ENCODE measurements around the gene GFRAL. TPM values are rescaled to one million over a fixed set of nuclear protein-coding genes. Genes with fewer than 3 reads are reported as not detected.

GFRAL gene
- total RNA-seq, 1 experiment from 2014 or later: not detected

- DNase-seq: no peak
- no peaks in the 10 kb centered on the region for H3K4me1 ChIP-seq (ENCODE audit: low read length)
- H3K27ac ChIP-seq (ENCODE audit: low read length): no peak overlapping the region
- no peaks in the 10 kb centered on the region for H3K9me2 ChIP-seq (replicated peaks; ENCODE audit: insufficient read depth, low read length)
- H3K4me3 ChIP-seq (ENCODE audit: low read length): no peak overlapping the region
- H3K27me3 ChIP-seq (ENCODE audit: low read length): no peaks in the 10 kb centered on the region
- H3K9ac ChIP-seq (ENCODE audit: low read length): no peak overlapping the region
- no peaks in the 10 kb centered on the region for H3K79me2 ChIP-seq (ENCODE audit: low read length)
- H3K9me3 ChIP-seq (ENCODE audit: low read length): no peaks in the 10 kb centered on the region
- no peak overlapping the region for H2AFZ ChIP-seq (ENCODE audit: low read length)
- H3K4me2 ChIP-seq (ENCODE audit: low read depth, low read length, poor library complexity, severe bottlenecking): no peak overlapping the region
- H4K20me1 ChIP-seq (ENCODE audit: insufficient read depth, low read depth, low read length): no peaks in the 10 kb centered on the region
- H3K36me3 ChIP-seq (ENCODE audit: insufficient read depth, low read length): no peaks in the 10 kb centered on the region
Observed at GRCh38 chr6:55395871-55396270, 68.6 kb downstream of the GFRAL start.

GRCh38 chr6:55397986-55398385, 70.7 kb downstream of the GFRAL start:
- H3K36me3 ChIP-seq (ENCODE audit: insufficient read depth, low read length): no peaks in the 10 kb centered on the region
- no peak overlapping the region for H3K4me3 ChIP-seq (ENCODE audit: low read length)
- no peak for DNase-seq
- no peak overlapping the region for H3K27ac ChIP-seq (ENCODE audit: low read length)
- H3K9me3 ChIP-seq (ENCODE audit: low read length): no peaks in the 10 kb centered on the region
- no peak overlapping the region for H3K9ac ChIP-seq (ENCODE audit: low read length)
- H3K4me2 ChIP-seq (ENCODE audit: low read depth, low read length, poor library complexity, severe bottlenecking): no peak overlapping the region
- H3K9me2 ChIP-seq (replicated peaks; ENCODE audit: insufficient read depth, low read length): no peaks in the 10 kb centered on the region
- H3K27me3 ChIP-seq (ENCODE audit: low read length): no peaks in the 10 kb centered on the region
- H3K79me2 ChIP-seq (ENCODE audit: low read length): no peaks in the 10 kb centered on the region
- H4K20me1 ChIP-seq (ENCODE audit: insufficient read depth, low read depth, low read length): no peaks in the 10 kb centered on the region
- H3K4me1 ChIP-seq (ENCODE audit: low read length): no peaks in the 10 kb centered on the region
- H2AFZ ChIP-seq (ENCODE audit: low read length): no peak overlapping the region

GRCh38 chr6:55399351-55399750, 72.1 kb downstream of the GFRAL start:
- Histone ChIP-seq H3K4me2 (ENCODE audit: low read depth, low read length, poor library complexity, severe bottlenecking) (no peak overlapping the region), H3K9me3 (ENCODE audit: low read length) (no peaks in the 10 kb centered on the region), H3K9me2 (replicated peaks; ENCODE audit: insufficient read depth, low read length) (no peaks in the 10 kb centered on the region), H3K27me3 (ENCODE audit: low read length) (no peaks in the 10 kb centered on the region), H3K36me3 (ENCODE audit: insufficient read depth, low read length) (no peaks in the 10 kb centered on the region), H2AFZ (ENCODE audit: low read length) (no peak overlapping the region), H3K79me2 (ENCODE audit: low read length) (no peaks in the 10 kb centered on the region), H3K4me3 (ENCODE audit: low read length) (no peak overlapping the region), H3K27ac (ENCODE audit: low read length) (no peak overlapping the region), H3K4me1 (ENCODE audit: low read length) (no peaks in the 10 kb centered on the region), H3K9ac (ENCODE audit: low read length) (no peak overlapping the region), H4K20me1 (ENCODE audit: insufficient read depth, low read depth, low read length) (no peaks in the 10 kb centered on the region)
- DNase-seq: no peak

- no peaks in the 10 kb centered on the region for H3K4me1 ChIP-seq (ENCODE audit: low read length)
- H3K9me3 ChIP-seq (ENCODE audit: low read length): no peaks in the 10 kb centered on the region
- no peaks in the 10 kb centered on the region for H3K27me3 ChIP-seq (ENCODE audit: low read length)
Observed at GRCh38 chr6:55405474-55406235, 78.4 kb downstream of the GFRAL start.

GRCh38 chr6:55410674-55411073, 83.4 kb downstream of the GFRAL start:
- H3K9ac ChIP-seq (ENCODE audit: low read length): no peak overlapping the region
- no peaks in the 10 kb centered on the region for H3K36me3 ChIP-seq (ENCODE audit: insufficient read depth, low read length)
- H3K4me1 ChIP-seq (ENCODE audit: low read length): no peaks in the 10 kb centered on the region
- H3K79me2 ChIP-seq (ENCODE audit: low read length): no peaks in the 10 kb centered on the region
- no peak overlapping the region for H3K27ac ChIP-seq (ENCODE audit: low read length)
- H4K20me1 ChIP-seq (ENCODE audit: insufficient read depth, low read depth, low read length): no peaks in the 10 kb centered on the region
- no peaks in the 10 kb centered on the region for H3K9me3 ChIP-seq (ENCODE audit: low read length)
- H3K4me3 ChIP-seq (ENCODE audit: low read length): no peak overlapping the region
- H3K9me2 ChIP-seq (replicated peaks; ENCODE audit: insufficient read depth, low read length): no peaks in the 10 kb centered on the region
- H3K4me2 ChIP-seq (ENCODE audit: low read depth, low read length, poor library complexity, severe bottlenecking): no peak overlapping the region
- no peak for DNase-seq
- H3K27me3 ChIP-seq (ENCODE audit: low read length): no peaks in the 10 kb centered on the region
- no peak overlapping the region for H2AFZ ChIP-seq (ENCODE audit: low read length)

More at GRCh38 chr6:55405474-55406235, 78.4 kb downstream of the GFRAL start:
- Histone ChIP-seq H4K20me1 (ENCODE audit: insufficient read depth, low read depth, low read length) (no peaks in the 10 kb centered on the region), H3K9me2 (replicated peaks; ENCODE audit: insufficient read depth, low read length) (no peaks in the 10 kb centered on the region), H3K4me3 (ENCODE audit: low read length) (no peak overlapping the region), H2AFZ (ENCODE audit: low read length) (no peak overlapping the region), H3K9ac (ENCODE audit: low read length) (no peak overlapping the region), H3K36me3 (ENCODE audit: insufficient read depth, low read length) (no peaks in the 10 kb centered on the region), H3K79me2 (ENCODE audit: low read length) (no peaks in the 10 kb centered on the region), H3K27ac (ENCODE audit: low read length) (no peak overlapping the region), H3K4me2 (ENCODE audit: low read depth, low read length, poor library complexity, severe bottlenecking) (no peak overlapping the region)
- DNase-seq: no peak

GRCh38 chr6:55423933-55424332, 96.7 kb downstream of the GFRAL start:
- Histone ChIP-seq H3K4me3 (ENCODE audit: low read length) (no peak overlapping the region), H3K4me2 (ENCODE audit: low read depth, low read length, poor library complexity, severe bottlenecking) (no peak overlapping the region)
- no peak for DNase-seq

GRCh38 chr6:55433446-55434130, 106.3 kb downstream of the GFRAL start:
- Histone ChIP-seq H3K36me3 (ENCODE audit: insufficient read depth, low read length) (no peaks in the 10 kb centered on the region), H3K9me3 (ENCODE audit: low read length) (no peaks in the 10 kb centered on the region)

More at GRCh38 chr6:55423933-55424332, 96.7 kb downstream of the GFRAL start:
- Histone ChIP-seq H3K36me3 (ENCODE audit: insufficient read depth, low read length) (no peaks in the 10 kb centered on the region), H3K9me3 (ENCODE audit: low read length) (no peaks in the 10 kb centered on the region), H3K9me2 (replicated peaks; ENCODE audit: insufficient read depth, low read length) (no peaks in the 10 kb centered on the region), H4K20me1 (ENCODE audit: insufficient read depth, low read depth, low read length) (no peaks in the 10 kb centered on the region), H2AFZ (ENCODE audit: low read length) (no peak overlapping the region), H3K4me1 (ENCODE audit: low read length) (no peaks in the 10 kb centered on the region), H3K27ac (ENCODE audit: low read length) (no peak overlapping the region), H3K9ac (ENCODE audit: low read length) (no peak overlapping the region), H3K79me2 (ENCODE audit: low read length) (no peaks in the 10 kb centered on the region), H3K27me3 (ENCODE audit: low read length) (no peaks in the 10 kb centered on the region)

GRCh38 chr6:55437141-55437540, 109.9 kb downstream of the GFRAL start:
- Histone ChIP-seq H3K9me2 (replicated peaks; ENCODE audit: insufficient read depth, low read length) (0 out of 2 replicates have a peak, but pooled peaks cover 3% of the 10 kb centered on the region), H3K4me1 (ENCODE audit: low read length) (no peaks in the 10 kb centered on the region), H3K27ac (ENCODE audit: low read length) (no peak overlapping the region), H4K20me1 (ENCODE audit: insufficient read depth, low read depth, low read length) (no peaks in the 10 kb centered on the region), H3K36me3 (ENCODE audit: insufficient read depth, low read length) (no peaks in the 10 kb centered on the region), H3K4me3 (ENCODE audit: low read length) (no peak overlapping the region), H3K9ac (ENCODE audit: low read length) (no peak overlapping the region), H2AFZ (ENCODE audit: low read length) (no peak overlapping the region), H3K79me2 (ENCODE audit: low read length) (no peaks in the 10 kb centered on the region), H3K4me2 (ENCODE audit: low read depth, low read length, poor library complexity, severe bottlenecking) (no peak overlapping the region), H3K27me3 (ENCODE audit: low read length) (no peaks in the 10 kb centered on the region), H3K9me3 (ENCODE audit: low read length) (no peaks in the 10 kb centered on the region)
- no peak for DNase-seq

More at GRCh38 chr6:55433446-55434130, 106.3 kb downstream of the GFRAL start:
- Histone ChIP-seq H3K9ac (ENCODE audit: low read length) (no peak overlapping the region), H3K9me2 (replicated peaks; ENCODE audit: insufficient read depth, low read length) (0 out of 2 replicates have a peak, but pooled peaks cover 3% of the 10 kb centered on the region), H3K4me1 (ENCODE audit: low read length) (no peaks in the 10 kb centered on the region), H3K4me3 (ENCODE audit: low read length) (no peak overlapping the region), H2AFZ (ENCODE audit: low read length) (no peak overlapping the region), H3K79me2 (ENCODE audit: low read length) (no peaks in the 10 kb centered on the region), H3K4me2 (ENCODE audit: low read depth, low read length, poor library complexity, severe bottlenecking) (no peak overlapping the region), H3K27ac (ENCODE audit: low read length) (no peak overlapping the region), H3K27me3 (ENCODE audit: low read length) (no peaks in the 10 kb centered on the region), H4K20me1 (ENCODE audit: insufficient read depth, low read depth, low read length) (no peaks in the 10 kb centered on the region)
- DNase-seq: no peak
